Measurements from ENCODE around the gene S100A1. TPM values are rescaled to one million over a fixed set of nuclear protein-coding genes. Genes with fewer than 3 reads are reported as not detected.

S100A1 gene
- total and polyA plus RNA-seq, 2 of the 13 experiments (the other 11 are each of a cell fraction or from before 2014, with no cell fraction given), result 120 to 251 TPM

DNA sequence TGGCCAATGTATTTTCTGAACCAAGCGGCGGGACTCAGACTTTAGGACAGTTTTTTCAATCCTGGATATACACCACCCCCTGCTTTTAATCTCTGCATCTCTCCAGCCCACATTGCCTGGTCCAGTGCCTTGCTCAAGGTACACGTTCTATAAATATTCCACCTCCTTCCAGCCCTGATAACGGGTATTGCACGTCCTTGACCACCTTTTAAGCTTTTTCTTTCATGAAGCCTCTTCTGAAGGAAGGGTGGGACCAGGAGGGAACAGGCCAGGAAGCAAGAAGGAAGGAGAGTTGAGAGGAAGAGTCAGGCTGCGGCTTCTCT lies 18.7 kb upstream of the S100A1 start (continued):
- TF ChIP-seq, protein P1, sequence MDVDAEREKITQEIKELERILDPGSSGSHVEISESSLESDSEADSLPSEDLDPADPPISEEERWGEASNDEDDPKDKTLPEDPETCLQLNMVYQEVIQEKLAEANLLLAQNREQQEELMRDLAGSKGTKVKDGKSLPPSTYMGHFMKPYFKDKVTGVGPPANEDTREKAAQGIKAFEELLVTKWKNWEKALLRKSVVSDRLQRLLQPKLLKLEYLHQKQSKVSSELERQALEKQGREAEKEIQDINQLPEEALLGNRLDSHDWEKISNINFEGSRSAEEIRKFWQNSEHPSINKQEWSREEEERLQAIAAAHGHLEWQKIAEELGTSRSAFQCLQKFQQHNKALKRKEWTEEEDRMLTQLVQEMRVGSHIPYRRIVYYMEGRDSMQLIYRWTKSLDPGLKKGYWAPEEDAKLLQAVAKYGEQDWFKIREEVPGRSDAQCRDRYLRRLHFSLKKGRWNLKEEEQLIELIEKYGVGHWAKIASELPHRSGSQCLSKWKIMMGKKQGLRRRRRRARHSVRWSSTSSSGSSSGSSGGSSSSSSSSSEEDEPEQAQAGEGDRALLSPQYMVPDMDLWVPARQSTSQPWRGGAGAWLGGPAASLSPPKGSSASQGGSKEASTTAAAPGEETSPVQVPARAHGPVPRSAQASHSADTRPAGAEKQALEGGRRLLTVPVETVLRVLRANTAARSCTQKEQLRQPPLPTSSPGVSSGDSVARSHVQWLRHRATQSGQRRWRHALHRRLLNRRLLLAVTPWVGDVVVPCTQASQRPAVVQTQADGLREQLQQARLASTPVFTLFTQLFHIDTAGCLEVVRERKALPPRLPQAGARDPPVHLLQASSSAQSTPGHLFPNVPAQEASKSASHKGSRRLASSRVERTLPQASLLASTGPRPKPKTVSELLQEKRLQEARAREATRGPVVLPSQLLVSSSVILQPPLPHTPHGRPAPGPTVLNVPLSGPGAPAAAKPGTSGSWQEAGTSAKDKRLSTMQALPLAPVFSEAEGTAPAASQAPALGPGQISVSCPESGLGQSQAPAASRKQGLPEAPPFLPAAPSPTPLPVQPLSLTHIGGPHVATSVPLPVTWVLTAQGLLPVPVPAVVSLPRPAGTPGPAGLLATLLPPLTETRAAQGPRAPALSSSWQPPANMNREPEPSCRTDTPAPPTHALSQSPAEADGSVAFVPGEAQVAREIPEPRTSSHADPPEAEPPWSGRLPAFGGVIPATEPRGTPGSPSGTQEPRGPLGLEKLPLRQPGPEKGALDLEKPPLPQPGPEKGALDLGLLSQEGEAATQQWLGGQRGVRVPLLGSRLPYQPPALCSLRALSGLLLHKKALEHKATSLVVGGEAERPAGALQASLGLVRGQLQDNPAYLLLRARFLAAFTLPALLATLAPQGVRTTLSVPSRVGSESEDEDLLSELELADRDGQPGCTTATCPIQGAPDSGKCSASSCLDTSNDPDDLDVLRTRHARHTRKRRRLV (CRISPR knock-in tag; IDR thresholded peaks at IDR 0.05), result peak; percentile 30; the same call in 1 of the 2 replicates
- no peak for TF ChIP-seq ZNF432 (CRISPR knock-in tag; IDR thresholded peaks at IDR 0.05; ENCODE audit: borderline replicate concordance)
- TF ChIP-seq, protein P2, sequence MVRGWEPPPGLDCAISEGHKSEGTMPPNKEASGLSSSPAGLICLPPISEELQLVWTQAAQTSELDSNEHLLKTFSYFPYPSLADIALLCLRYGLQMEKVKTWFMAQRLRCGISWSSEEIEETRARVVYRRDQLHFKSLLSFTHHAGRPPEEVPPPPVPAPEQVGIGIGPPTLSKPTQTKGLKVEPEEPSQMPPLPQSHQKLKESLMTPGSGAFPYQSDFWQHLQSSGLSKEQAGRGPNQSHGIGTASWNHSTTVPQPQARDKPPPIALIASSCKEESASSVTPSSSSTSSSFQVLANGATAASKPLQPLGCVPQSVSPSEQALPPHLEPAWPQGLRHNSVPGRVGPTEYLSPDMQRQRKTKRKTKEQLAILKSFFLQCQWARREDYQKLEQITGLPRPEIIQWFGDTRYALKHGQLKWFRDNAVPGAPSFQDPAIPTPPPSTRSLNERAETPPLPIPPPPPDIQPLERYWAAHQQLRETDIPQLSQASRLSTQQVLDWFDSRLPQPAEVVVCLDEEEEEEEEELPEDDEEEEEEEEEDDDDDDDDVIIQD (CRISPR knock-in tag; IDR thresholded peaks at IDR 0.05; ENCODE audit: low read depth), result no peak
- 0 out of 2 replicates have a peak, but pooled peaks have one; percentile 10 for TF ChIP-seq ZBTB42 (CRISPR knock-in tag; IDR thresholded peaks at IDR 0.05)
- TF ChIP-seq, protein P3, sequence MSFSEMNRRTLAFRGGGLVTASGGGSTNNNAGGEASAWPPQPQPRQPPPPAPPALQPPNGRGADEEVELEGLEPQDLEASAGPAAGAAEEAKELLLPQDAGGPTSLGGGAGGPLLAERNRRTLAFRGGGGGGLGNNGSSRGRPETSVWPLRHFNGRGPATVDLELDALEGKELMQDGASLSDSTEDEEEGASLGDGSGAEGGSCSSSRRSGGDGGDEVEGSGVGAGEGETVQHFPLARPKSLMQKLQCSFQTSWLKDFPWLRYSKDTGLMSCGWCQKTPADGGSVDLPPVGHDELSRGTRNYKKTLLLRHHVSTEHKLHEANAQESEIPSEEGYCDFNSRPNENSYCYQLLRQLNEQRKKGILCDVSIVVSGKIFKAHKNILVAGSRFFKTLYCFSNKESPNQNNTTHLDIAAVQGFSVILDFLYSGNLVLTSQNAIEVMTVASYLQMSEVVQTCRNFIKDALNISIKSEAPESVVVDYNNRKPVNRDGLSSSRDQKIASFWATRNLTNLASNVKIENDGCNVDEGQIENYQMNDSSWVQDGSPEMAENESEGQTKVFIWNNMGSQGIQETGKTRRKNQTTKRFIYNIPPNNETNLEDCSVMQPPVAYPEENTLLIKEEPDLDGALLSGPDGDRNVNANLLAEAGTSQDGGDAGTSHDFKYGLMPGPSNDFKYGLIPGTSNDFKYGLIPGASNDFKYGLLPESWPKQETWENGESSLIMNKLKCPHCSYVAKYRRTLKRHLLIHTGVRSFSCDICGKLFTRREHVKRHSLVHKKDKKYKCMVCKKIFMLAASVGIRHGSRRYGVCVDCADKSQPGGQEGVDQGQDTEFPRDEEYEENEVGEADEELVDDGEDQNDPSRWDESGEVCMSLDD (CRISPR knock-in tag; IDR thresholded peaks at IDR 0.05; ENCODE audit: borderline replicate concordance), result no peak
- TF ChIP-seq, protein P4, sequence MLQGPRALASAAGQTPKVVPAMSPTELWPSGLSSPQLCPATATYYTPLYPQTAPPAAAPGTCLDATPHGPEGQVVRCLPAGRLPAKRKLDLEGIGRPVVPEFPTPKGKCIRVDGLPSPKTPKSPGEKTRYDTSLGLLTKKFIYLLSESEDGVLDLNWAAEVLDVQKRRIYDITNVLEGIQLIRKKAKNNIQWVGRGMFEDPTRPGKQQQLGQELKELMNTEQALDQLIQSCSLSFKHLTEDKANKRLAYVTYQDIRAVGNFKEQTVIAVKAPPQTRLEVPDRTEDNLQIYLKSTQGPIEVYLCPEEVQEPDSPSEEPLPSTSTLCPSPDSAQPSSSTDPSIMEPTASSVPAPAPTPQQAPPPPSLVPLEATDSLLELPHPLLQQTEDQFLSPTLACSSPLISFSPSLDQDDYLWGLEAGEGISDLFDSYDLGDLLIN (CRISPR knock-in tag; IDR thresholded peaks at IDR 0.05; ENCODE audit: borderline replicate concordance), result peak; percentile 74; the same call in 1 of the 2 replicates
- TF ChIP-seq FIP1L1 (IDR thresholded peaks at IDR 0.05; ENCODE audit: borderline replicate concordance, insufficient read depth, low read depth, low read length), result no peak
- TF ChIP-seq KLF12 (CRISPR knock-in tag; IDR thresholded peaks at IDR 0.05; ENCODE audit: borderline replicate concordance), result 0 out of 2 replicates have a peak, but pooled peaks have one; percentile 15
- TF ChIP-seq, protein P5, sequence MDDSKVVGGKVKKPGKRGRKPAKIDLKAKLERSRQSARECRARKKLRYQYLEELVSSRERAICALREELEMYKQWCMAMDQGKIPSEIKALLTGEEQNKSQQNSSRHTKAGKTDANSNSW (CRISPR knock-in tag; IDR thresholded peaks at IDR 0.05; ENCODE audit: borderline replicate concordance), result no peak
- no peak for TF ChIP-seq SETDB1 (CRISPR knock-in tag; IDR thresholded peaks at IDR 0.05; ENCODE audit: borderline replicate concordance)
- TF ChIP-seq MATR3 (CRISPR knock-in tag; IDR thresholded peaks at IDR 0.05), result no peak
- TF ChIP-seq, protein P6, sequence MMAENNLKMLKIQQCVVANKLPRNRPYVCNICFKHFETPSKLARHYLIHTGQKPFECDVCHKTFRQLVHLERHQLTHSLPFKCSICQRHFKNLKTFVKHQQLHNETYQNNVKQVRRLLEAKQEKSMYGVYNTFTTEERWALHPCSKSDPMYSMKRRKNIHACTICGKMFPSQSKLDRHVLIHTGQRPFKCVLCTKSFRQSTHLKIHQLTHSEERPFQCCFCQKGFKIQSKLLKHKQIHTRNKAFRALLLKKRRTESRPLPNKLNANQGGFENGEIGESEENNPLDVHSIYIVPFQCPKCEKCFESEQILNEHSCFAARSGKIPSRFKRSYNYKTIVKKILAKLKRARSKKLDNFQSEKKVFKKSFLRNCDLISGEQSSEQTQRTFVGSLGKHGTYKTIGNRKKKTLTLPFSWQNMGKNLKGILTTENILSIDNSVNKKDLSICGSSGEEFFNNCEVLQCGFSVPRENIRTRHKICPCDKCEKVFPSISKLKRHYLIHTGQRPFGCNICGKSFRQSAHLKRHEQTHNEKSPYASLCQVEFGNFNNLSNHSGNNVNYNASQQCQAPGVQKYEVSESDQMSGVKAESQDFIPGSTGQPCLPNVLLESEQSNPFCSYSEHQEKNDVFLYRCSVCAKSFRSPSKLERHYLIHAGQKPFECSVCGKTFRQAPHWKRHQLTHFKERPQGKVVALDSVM (CRISPR knock-in tag; IDR thresholded peaks at IDR 0.05), result no peak
- TF ChIP-seq ZNF629 (CRISPR knock-in tag; conservative IDR thresholded peaks at IDR 0.05), result no peak
- peak; percentile 13; the same call in 1 of the 2 replicates for TF ChIP-seq HNF4A (CRISPR knock-in tag; IDR thresholded peaks at IDR 0.05)
- no peak; the same call in 1 of the 2 replicates for TF ChIP-seq ZNF552 (CRISPR knock-in tag; IDR thresholded peaks at IDR 0.05; ENCODE audit: borderline replicate concordance)
